ENCODE results near the gene RNF157.
"Not testable (repeated sequence)": the region's sequence is repeated elsewhere in the genome, so short reads cannot be mapped to it uniquely, and the experiment has no call there.

DNA sequence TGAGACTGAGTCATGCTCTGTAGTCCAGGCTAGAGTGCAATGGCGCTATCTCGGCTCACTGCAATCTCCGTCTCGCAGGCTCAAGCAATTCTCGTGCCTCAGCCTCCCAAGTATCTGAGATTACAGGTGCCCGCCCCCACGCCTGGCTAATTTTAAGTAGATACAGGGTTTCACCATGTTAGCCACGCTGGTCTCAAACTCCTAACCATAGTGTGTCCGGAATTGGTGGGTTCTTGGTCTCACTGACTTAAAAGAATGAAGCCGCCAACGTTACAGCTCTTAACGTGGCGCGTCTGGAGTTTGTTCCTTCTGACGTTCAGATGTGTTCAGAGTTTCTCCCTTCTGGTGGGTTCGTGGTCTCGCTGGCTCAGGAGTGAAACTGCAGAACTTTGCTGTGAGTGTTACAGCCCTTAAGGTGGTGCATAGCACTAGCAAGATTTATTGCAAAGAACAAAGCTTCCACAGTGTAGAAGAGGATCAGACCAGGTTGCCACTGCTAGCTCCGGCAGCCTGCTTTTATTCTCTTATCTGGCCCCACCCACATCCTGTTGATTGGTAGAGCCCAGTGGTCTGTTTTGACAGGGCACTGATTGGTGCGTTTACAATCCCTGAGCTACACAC, 16.2 kb upstream of the RNF157 start:
- TF ChIP-seq POLR2A (IDR thresholded peaks at IDR 0.05): peak in 1 of 4 donors; percentile 48
- TF ChIP-seq, protein P1, sequence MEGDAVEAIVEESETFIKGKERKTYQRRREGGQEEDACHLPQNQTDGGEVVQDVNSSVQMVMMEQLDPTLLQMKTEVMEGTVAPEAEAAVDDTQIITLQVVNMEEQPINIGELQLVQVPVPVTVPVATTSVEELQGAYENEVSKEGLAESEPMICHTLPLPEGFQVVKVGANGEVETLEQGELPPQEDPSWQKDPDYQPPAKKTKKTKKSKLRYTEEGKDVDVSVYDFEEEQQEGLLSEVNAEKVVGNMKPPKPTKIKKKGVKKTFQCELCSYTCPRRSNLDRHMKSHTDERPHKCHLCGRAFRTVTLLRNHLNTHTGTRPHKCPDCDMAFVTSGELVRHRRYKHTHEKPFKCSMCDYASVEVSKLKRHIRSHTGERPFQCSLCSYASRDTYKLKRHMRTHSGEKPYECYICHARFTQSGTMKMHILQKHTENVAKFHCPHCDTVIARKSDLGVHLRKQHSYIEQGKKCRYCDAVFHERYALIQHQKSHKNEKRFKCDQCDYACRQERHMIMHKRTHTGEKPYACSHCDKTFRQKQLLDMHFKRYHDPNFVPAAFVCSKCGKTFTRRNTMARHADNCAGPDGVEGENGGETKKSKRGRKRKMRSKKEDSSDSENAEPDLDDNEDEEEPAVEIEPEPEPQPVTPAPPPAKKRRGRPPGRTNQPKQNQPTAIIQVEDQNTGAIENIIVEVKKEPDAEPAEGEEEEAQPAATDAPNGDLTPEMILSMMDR (IDR thresholded peaks at IDR 0.05): not testable (repeated sequence)
